ENCODE results near the gene SPDYE2.
"Not testable (repeated sequence)": the region's sequence is repeated elsewhere in the genome, so short reads cannot be mapped to it uniquely, and the experiment has no call there.

The SPDYE2 gene

GRCh38 chr7:102540604-102541003 lies 10.4 kb upstream of the SPDYE2 start:
- not testable (repeated sequence) for DNase-seq

GRCh38 chr7:102542083-102542482 lies 8.9 kb upstream of the SPDYE2 start:
- not testable (repeated sequence) for DNase-seq

GRCh38 chr7:102542771-102543170 lies 8.3 kb upstream of the SPDYE2 start:
- not testable (repeated sequence) for DNase-seq

GRCh38 chr7:102543596-102543995 lies 7.4 kb upstream of the SPDYE2 start, which contains the start of gene UPK3BL2:
UPK3BL2 (minus strand) TSS chr7:102543696; CDS start chr7:102543636, 60 bp downstream.
- DNase-seq: not testable (repeated sequence)

- not testable (repeated sequence) for DNase-seq
Measured at GRCh38 chr7:102544372-102544771, 6.7 kb upstream of the SPDYE2 start.

- DNase-seq: not testable (repeated sequence)
Measured at GRCh38 chr7:102545288-102545687, 5.7 kb upstream of the SPDYE2 start.

GRCh38 chr7:102546353-102546752 lies 4.7 kb upstream of the SPDYE2 start:
- DNase-seq: not testable (repeated sequence)

GRCh38 chr7:102568620-102569019 lies 17.6 kb downstream of the SPDYE2 start:
- DNase-seq: not testable (repeated sequence)

- not testable (repeated sequence) for DNase-seq
Measured at GRCh38 chr7:102572261-102573239, 21.5 kb downstream of the SPDYE2 start, which contains the start of gene POLR2J3. POLR2J3 (minus strand) TSS chr7:102572583; CDS start chr7:102572521, 62 bp downstream.

- not testable (repeated sequence) for DNase-seq
Measured at GRCh38 chr7:102574607-102575006, 23.6 kb downstream of the SPDYE2 start.

GRCh38 chr7:102576363-102576762 lies 25.3 kb downstream of the SPDYE2 start:
- not testable (repeated sequence) for DNase-seq

- not testable (repeated sequence) for DNase-seq
Measured at GRCh38 chr7:102577315-102578240, 26.6 kb downstream of the SPDYE2 start.

GRCh38 chr7:102578486-102578885 lies 27.5 kb downstream of the SPDYE2 start:
- not testable (repeated sequence) for DNase-seq

GRCh38 chr7:102581722-102582121 lies 30.7 kb downstream of the SPDYE2 start:
- DNase-seq: not testable (repeated sequence)

- not testable (repeated sequence) for DNase-seq
Measured at GRCh38 chr7:102583495-102583894, 32.5 kb downstream of the SPDYE2 start.

- DNase-seq: not testable (repeated sequence)
Measured at GRCh38 chr7:102589857-102590256, 38.8 kb downstream of the SPDYE2 start.

- DNase-seq: not testable (repeated sequence)
Measured at GRCh38 chr7:102592477-102593019, 41.5 kb downstream of the SPDYE2 start.

- not testable (repeated sequence) for DNase-seq
Measured at GRCh38 chr7:102593637-102594334, 42.8 kb downstream of the SPDYE2 start.

- DNase-seq: not testable (repeated sequence)
Measured at GRCh38 chr7:102596036-102596435, 45.0 kb downstream of the SPDYE2 start.

GRCh38 chr7:102599699-102600098 lies 48.7 kb downstream of the SPDYE2 start:
- not testable (repeated sequence) for DNase-seq

GRCh38 chr7:102602317-102602716 lies 51.3 kb downstream of the SPDYE2 start:
- not testable (repeated sequence) for DNase-seq

All from DMS79 treated with DMSO at 0.1 percent for 48 hours (cell line).